ENCODE measurements around the gene HIRA.

Gene HIRA

DNA sequence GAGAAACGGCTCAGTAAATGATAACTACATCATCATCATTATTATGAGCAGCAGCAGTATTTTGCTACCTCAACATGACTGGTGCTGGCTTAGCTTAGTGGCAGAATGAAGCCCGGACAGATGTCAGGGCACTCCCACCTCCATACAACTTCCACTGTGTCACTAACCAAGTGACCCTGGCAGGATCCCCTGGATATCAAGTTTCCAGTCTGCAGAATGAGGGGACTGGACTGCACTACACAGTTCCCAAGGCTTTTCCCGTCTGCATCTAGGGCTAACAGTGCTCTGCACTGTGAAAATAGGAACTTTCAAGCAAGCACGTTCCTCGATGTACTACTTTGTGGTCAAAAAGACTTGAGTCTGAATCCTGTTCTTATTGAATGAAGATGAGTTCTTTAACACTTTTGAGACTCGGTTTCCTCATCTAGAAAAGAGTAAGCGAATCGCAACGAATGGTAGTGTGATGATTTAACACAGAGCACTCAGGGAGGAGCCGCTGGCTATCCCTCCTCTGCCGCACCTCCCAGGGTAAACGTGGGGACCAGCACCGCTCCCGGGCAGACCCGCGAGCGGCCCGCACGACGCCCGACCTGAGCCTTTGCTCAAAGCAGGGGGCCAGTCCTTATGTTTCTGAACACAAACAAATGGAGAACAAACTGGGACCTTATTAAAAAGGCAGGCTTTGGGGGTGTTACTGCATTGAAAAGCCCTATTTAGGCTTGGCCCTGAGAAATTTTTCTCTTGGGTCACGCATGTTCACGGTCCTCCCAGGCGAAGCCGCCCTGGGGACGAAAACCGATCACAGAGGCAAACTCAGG is 140.9 kb downstream of the HIRA start:
- WGBS (ENCODE audit: extremely low coverage, insufficient coverage, low lambda C conversion rate): no CpG with 5 or more reads among the region's 27 CpGs

DNA sequence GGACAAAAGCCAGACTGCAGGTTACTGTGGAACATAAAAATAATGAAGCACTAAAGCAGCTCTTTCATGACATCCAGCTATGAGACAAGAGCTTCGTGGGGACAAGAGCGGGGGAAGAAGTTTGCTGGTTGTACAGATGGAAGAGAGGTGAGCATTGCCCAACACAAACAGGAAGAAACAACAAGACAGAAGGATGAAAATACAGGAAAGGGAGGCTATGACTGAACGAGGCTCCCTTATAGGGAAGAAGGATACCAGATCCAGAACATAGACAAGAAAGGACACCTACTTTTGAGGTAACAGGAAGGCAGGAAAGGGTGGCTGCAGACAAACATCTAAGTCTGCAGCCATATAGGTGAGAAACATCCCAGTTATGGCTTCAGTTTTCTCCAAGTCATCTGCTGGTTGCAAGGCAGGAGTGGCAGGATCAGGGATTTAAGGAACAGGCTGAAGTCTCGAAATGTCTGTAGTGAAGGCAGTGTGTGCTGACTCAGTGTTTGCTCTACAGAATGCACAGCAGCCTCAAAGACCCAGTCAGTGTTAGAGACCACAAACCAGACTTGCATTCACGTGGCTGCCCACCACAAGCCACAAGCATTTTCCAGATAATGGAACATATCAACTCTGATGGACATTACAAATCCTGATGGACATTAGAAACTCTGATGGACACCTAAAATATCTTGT is 141.9 kb downstream of the HIRA start:
- H4K5ac ChIP-seq (ENCODE audit: low read length): no peak overlapping the region
- no peak overlapping the region for H3K4me2 ChIP-seq (ENCODE audit: low read length)
- H2BK120ac ChIP-seq (ENCODE audit: low read depth, low read length): no peak overlapping the region
- H3K4me1 ChIP-seq (ENCODE audit: control insufficient read depth, low read depth, low read length): no peaks in the 10 kb centered on the region
- H3K27ac ChIP-seq (ENCODE audit: low read depth, low read length): no peak overlapping the region
- WGBS (ENCODE audit: extremely low coverage, insufficient coverage, low lambda C conversion rate): no CpG with 5 or more reads among the region's 5 CpGs
- no peaks in the 10 kb centered on the region for H3K27me3 ChIP-seq (ENCODE audit: insufficient read depth, low read length, poor library complexity)
- no peak overlapping the region for H3K18ac ChIP-seq (ENCODE audit: low read length)
- no peak overlapping the region for H4K8ac ChIP-seq (ENCODE audit: low read depth, low read length)
- H3K36me3 ChIP-seq (ENCODE audit: control insufficient read depth, insufficient read depth, low read length): no peaks in the 10 kb centered on the region
- no peak overlapping the region for H3K4ac ChIP-seq (ENCODE audit: low read depth, low read length)
- H3K56ac ChIP-seq (ENCODE audit: low read length): no peak overlapping the region
- H3K79me2 ChIP-seq (ENCODE audit: control insufficient read depth, insufficient read depth, low read length): no peaks in the 10 kb centered on the region
- no peak overlapping the region for H3K9ac ChIP-seq (ENCODE audit: low read length)
- no peak overlapping the region for H3K23ac ChIP-seq (ENCODE audit: low read length)
- H3K79me1 ChIP-seq (ENCODE audit: low read length): no peaks in the 10 kb centered on the region
- no peak overlapping the region for H2BK5ac ChIP-seq (ENCODE audit: low read length)
- no peak overlapping the region for H2BK15ac ChIP-seq (replicated peaks; ENCODE audit: low read depth)
- no peak overlapping the region for H3K4me3 ChIP-seq (ENCODE audit: low read length)
- no peak for DNase-seq
- no peak overlapping the region for H2AK5ac ChIP-seq (ENCODE audit: low read length)

More for the DNA sequence above, 140.9 kb downstream of the HIRA start:
- H3K56ac ChIP-seq (ENCODE audit: low read length): peak overlapping the region; percentile 88
- no peak overlapping the region for H4K5ac ChIP-seq (ENCODE audit: low read length)
- peak overlapping the region; percentile 77 for H3K4me3 ChIP-seq (ENCODE audit: low read length)
- no peak overlapping the region for H2BK120ac ChIP-seq (ENCODE audit: low read depth, low read length)
- no peaks in the 10 kb centered on the region for H3K4me1 ChIP-seq (ENCODE audit: control insufficient read depth, low read depth, low read length)
- DNase-seq: no peak
- no peaks in the 10 kb centered on the region for H3K27me3 ChIP-seq (ENCODE audit: insufficient read depth, low read length, poor library complexity)
- no peak overlapping the region for H2BK15ac ChIP-seq (replicated peaks; ENCODE audit: low read depth)
- peak overlapping the region; percentile 81 for H3K23ac ChIP-seq (ENCODE audit: low read length)
- H3K4me2 ChIP-seq (ENCODE audit: low read length): peak overlapping the region; percentile 87
- H3K36me3 ChIP-seq (ENCODE audit: control insufficient read depth, insufficient read depth, low read length): no peaks in the 10 kb centered on the region
- no peak overlapping the region for H3K18ac ChIP-seq (ENCODE audit: low read length)
- H2AK5ac ChIP-seq (ENCODE audit: low read length): no peak overlapping the region
- H3K9ac ChIP-seq (ENCODE audit: low read length): peak overlapping the region; percentile 83
- H2BK5ac ChIP-seq (ENCODE audit: low read length): no peak overlapping the region
- H3K4ac ChIP-seq (ENCODE audit: low read depth, low read length): no peak overlapping the region
- no peaks in the 10 kb centered on the region for H3K79me2 ChIP-seq (ENCODE audit: control insufficient read depth, insufficient read depth, low read length)
- no peak overlapping the region for H3K27ac ChIP-seq (ENCODE audit: low read depth, low read length)
- no peaks in the 10 kb centered on the region for H3K79me1 ChIP-seq (ENCODE audit: low read length)
- H4K8ac ChIP-seq (ENCODE audit: low read depth, low read length): no peak overlapping the region

DNA sequence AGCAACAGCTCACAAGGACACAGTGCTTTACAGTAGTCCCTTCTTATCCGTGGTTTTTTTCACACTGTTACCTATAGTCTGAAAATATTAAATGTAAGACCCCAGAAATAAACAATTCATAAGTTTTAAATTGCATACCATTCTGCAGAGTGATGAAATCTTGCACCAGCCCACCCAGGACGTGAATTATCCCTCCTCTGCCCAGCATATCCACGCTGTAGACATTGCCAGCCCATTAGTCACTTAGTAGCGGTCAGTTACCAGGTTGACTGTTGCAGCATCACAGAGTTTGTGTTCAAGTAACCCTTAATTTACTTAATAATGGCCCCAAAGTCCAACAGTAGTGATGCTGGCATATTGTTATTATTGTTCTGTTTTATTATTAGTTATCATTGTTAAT is 143.6 kb downstream of the HIRA start:
- H3K36me3 ChIP-seq (ENCODE audit: control insufficient read depth, insufficient read depth, low read length): no peaks in the 10 kb centered on the region
- no peak overlapping the region for H2AK5ac ChIP-seq (ENCODE audit: low read length)
- no peak overlapping the region for H2BK15ac ChIP-seq (replicated peaks; ENCODE audit: low read depth)
- DNase-seq: peak; percentile 43
- H4K5ac ChIP-seq (ENCODE audit: low read length): no peak overlapping the region
- H2BK5ac ChIP-seq (ENCODE audit: low read length): no peak overlapping the region
- no peaks in the 10 kb centered on the region for H3K79me2 ChIP-seq (ENCODE audit: control insufficient read depth, insufficient read depth, low read length)
- no peak overlapping the region for H4K8ac ChIP-seq (ENCODE audit: low read depth, low read length)
- H3K27me3 ChIP-seq (ENCODE audit: insufficient read depth, low read length, poor library complexity): no peaks in the 10 kb centered on the region
- H2BK120ac ChIP-seq (ENCODE audit: low read depth, low read length): no peak overlapping the region
- no peak overlapping the region for H3K56ac ChIP-seq (ENCODE audit: low read length)
- H3K27ac ChIP-seq (ENCODE audit: low read depth, low read length): no peak overlapping the region
- WGBS (ENCODE audit: extremely low coverage, insufficient coverage, low lambda C conversion rate): no CpG with 5 or more reads among the region's 4 CpGs
- no peak overlapping the region for H3K4me2 ChIP-seq (ENCODE audit: low read length)
- H3K4me1 ChIP-seq (ENCODE audit: control insufficient read depth, low read depth, low read length): no peaks in the 10 kb centered on the region
- no peak overlapping the region for H3K4me3 ChIP-seq (ENCODE audit: low read length)
- no peaks in the 10 kb centered on the region for H3K79me1 ChIP-seq (ENCODE audit: low read length)
- no peak overlapping the region for H3K4ac ChIP-seq (ENCODE audit: low read depth, low read length)
- no peak overlapping the region for H3K9ac ChIP-seq (ENCODE audit: low read length)
- no peak overlapping the region for H3K18ac ChIP-seq (ENCODE audit: low read length)
- no peak overlapping the region for H3K23ac ChIP-seq (ENCODE audit: low read length)

DNA sequence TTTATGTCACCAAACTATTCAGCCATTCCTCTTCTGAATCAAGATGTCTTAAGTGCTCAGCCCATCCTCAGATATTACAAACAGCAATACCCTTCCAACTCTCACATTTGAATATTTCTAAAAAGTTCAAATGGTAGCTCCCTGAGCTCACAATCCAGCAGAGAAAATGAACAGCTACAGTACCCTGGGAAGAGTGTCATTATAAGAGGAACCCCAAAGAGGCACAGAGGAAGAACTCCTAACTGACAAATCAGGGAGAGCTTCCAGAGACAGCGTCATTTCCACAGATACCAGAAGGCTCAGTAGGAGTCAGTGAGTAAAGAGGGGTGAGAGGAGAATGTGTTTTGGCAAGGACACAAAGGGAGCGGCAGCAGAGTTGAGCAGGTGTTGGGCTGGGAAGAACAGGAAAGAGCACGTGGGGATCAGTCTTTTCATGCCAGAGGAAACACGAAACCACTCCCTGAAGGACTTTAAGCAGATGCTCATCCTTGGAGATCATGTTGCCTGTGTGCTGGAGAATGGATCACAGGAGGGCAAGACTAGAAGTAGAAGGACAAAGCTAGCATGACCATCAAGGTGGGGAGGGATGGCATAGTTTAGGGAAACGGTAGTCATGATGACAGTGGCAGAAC is 144.3 kb downstream of the HIRA start:
- Histone ChIP-seq H3K27ac (ENCODE audit: low read depth, low read length) (no peak overlapping the region), H3K79me2 (ENCODE audit: control insufficient read depth, insufficient read depth, low read length) (no peaks in the 10 kb centered on the region), H4K8ac (ENCODE audit: low read depth, low read length) (no peak overlapping the region), H3K4me2 (ENCODE audit: low read length) (no peak overlapping the region), H2BK120ac (ENCODE audit: low read depth, low read length) (no peak overlapping the region), H3K4ac (ENCODE audit: low read depth, low read length) (no peak overlapping the region), H3K4me1 (ENCODE audit: control insufficient read depth, low read depth, low read length) (no peaks in the 10 kb centered on the region), H3K4me3 (ENCODE audit: low read length) (no peak overlapping the region), H3K18ac (ENCODE audit: low read length) (no peak overlapping the region), H3K36me3 (ENCODE audit: control insufficient read depth, insufficient read depth, low read length) (no peaks in the 10 kb centered on the region), H2AK5ac (ENCODE audit: low read length) (no peak overlapping the region), H2BK5ac (ENCODE audit: low read length) (no peak overlapping the region), H3K79me1 (ENCODE audit: low read length) (no peaks in the 10 kb centered on the region), H3K23ac (ENCODE audit: low read length) (no peak overlapping the region), H2BK15ac (replicated peaks; ENCODE audit: low read depth) (no peak overlapping the region), H3K27me3 (ENCODE audit: insufficient read depth, low read length, poor library complexity) (no peaks in the 10 kb centered on the region), H4K5ac (ENCODE audit: low read length) (no peak overlapping the region), H3K9ac (ENCODE audit: low read length) (no peak overlapping the region), H3K56ac (ENCODE audit: low read length) (no peak overlapping the region)
- DNase-seq: no peak
- WGBS (ENCODE audit: extremely low coverage, insufficient coverage, low lambda C conversion rate): no CpG with 5 or more reads among the region's 5 CpGs

DNA sequence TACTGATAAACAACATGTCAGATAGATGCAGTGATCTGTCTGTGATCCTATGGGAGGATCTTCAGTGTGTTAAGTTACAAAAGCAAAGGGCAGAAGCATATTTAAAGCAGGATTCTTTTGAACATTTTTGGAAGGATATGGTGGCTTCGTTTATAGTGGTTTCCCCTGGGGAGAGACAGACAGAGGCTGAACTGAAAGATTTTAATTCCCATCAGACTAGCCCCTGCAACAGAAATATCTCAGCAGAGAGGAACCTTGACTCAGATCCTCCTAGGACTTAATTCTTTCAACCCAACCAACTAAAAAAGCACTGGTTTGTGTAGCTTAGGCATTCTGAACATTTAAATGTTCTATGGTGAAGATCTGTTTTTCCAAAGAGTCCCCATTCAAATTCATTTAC is 145.7 kb downstream of the HIRA start:
- DNase-seq: no peak
- no peaks in the 10 kb centered on the region for H3K79me2 ChIP-seq (ENCODE audit: control insufficient read depth, insufficient read depth, low read length)
- H3K4me2 ChIP-seq (ENCODE audit: low read length): no peak overlapping the region
- no peak overlapping the region for H3K4me3 ChIP-seq (ENCODE audit: low read length)
- H4K8ac ChIP-seq (ENCODE audit: low read depth, low read length): no peak overlapping the region
- no peak overlapping the region for H3K9ac ChIP-seq (ENCODE audit: low read length)
- no peak overlapping the region for H2BK15ac ChIP-seq (replicated peaks; ENCODE audit: low read depth)
- no CpG with 5 or more reads among the region's 1 CpG for WGBS (ENCODE audit: extremely low coverage, insufficient coverage, low lambda C conversion rate)
- H3K27me3 ChIP-seq (ENCODE audit: insufficient read depth, low read length, poor library complexity): no peaks in the 10 kb centered on the region
- no peak overlapping the region for H3K18ac ChIP-seq (ENCODE audit: low read length)
- H3K23ac ChIP-seq (ENCODE audit: low read length): no peak overlapping the region
- H3K56ac ChIP-seq (ENCODE audit: low read length): no peak overlapping the region
- H3K4ac ChIP-seq (ENCODE audit: low read depth, low read length): no peak overlapping the region
- H2AK5ac ChIP-seq (ENCODE audit: low read length): no peak overlapping the region
- H4K5ac ChIP-seq (ENCODE audit: low read length): no peak overlapping the region
- no peaks in the 10 kb centered on the region for H3K79me1 ChIP-seq (ENCODE audit: low read length)
- no peak overlapping the region for H2BK5ac ChIP-seq (ENCODE audit: low read length)
- H3K36me3 ChIP-seq (ENCODE audit: control insufficient read depth, insufficient read depth, low read length): no peaks in the 10 kb centered on the region
- H3K27ac ChIP-seq (ENCODE audit: low read depth, low read length): no peak overlapping the region
- H2BK120ac ChIP-seq (ENCODE audit: low read depth, low read length): no peak overlapping the region
- H3K4me1 ChIP-seq (ENCODE audit: control insufficient read depth, low read depth, low read length): no peaks in the 10 kb centered on the region
